ENCODE results near the gene OGFRL1. TPM values are rescaled to one million over a fixed set of nuclear protein-coding genes. Genes with fewer than 3 reads are reported as not detected.
A peak's percentile ranks its signal among the peaks of the same experiment; 100 is the strongest.

Gene OGFRL1
- total RNA-seq, 1 donor from 2014 or later = 12.6 TPM

DNA sequence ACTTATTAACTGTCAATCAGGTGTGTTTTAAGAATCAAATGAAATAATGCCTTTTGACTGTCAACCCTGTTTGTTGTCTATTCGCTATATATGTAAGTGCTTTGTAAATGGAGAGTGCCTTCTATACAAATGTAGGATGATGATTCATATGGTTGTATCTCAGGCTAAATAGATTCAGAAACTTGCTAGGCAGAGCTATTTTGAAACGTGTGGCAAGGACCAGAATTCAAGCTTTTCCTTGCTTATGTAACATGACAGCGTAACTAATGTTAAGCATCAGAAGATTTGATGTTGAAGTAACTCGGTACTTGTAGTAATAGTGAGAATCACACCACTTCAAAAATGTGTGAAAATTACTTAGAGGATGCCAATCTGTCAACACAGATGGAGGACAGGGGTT is 3.4 kb downstream of the OGFRL1 start:
- Mint-ChIP-seq H3K36me3 (ENCODE audit: unreplicated experiment) (peaks cover 7% of the 10 kb centered on the region), H3K9me3 (ENCODE audit: unreplicated experiment) (no peaks in the 10 kb centered on the region), H3K27ac (ENCODE audit: unreplicated experiment) (no peak overlapping the region), H3K4me3 (ENCODE audit: unreplicated experiment) (no peak overlapping the region), H3K27me3 (ENCODE audit: unreplicated experiment) (no peaks in the 10 kb centered on the region), H3K4me1 (ENCODE audit: unreplicated experiment) (peaks cover 63% of the 10 kb centered on the region)
- no peak for DNase-seq (ENCODE audit: extremely low spot score, unreplicated experiment)
- TF ChIP-seq CTCF (IDR thresholded peaks at IDR 0.05) = no peak

- H3K4me3 Mint-ChIP-seq (ENCODE audit: unreplicated experiment) = no peak overlapping the region
- peaks cover 60% of the 10 kb centered on the region for H3K4me1 Mint-ChIP-seq (ENCODE audit: unreplicated experiment)
- no peak for DNase-seq (ENCODE audit: extremely low spot score, unreplicated experiment)
- peaks cover 8% of the 10 kb centered on the region for H3K36me3 Mint-ChIP-seq (ENCODE audit: unreplicated experiment)
- no peak for TF ChIP-seq CTCF (IDR thresholded peaks at IDR 0.05)
- peak overlapping the region; percentile 83 for H3K27ac Mint-ChIP-seq (ENCODE audit: unreplicated experiment)
- no peaks in the 10 kb centered on the region for H3K9me3 Mint-ChIP-seq (ENCODE audit: unreplicated experiment)
- H3K27me3 Mint-ChIP-seq (ENCODE audit: unreplicated experiment) = no peaks in the 10 kb centered on the region
Observed at GRCh38 chr6:71294121-71294523, 5.5 kb downstream of the OGFRL1 start.

DNA sequence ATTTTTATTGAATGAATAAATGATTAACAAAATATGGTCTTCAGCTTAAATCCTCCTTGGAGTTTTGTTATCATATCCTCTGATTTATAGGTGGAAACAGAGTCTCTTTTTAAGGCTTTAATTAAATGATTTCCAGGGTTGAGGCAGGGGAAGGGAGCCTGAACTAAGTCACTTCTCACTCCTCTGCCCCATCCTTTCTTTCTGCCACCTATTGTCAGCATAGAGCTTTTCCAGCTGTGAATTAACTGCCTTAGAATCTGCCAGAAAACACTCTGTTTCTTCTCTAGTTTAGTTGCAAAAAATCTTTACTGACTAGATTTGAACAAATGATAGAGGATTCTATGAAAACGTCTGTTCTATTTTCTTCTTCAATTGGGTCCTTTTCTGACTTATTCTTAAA is 9.8 kb downstream of the OGFRL1 start:
- no peaks in the 10 kb centered on the region for H3K27me3 Mint-ChIP-seq (ENCODE audit: unreplicated experiment)
- H3K36me3 Mint-ChIP-seq (ENCODE audit: unreplicated experiment) = peaks cover 24% of the 10 kb centered on the region
- no peak overlapping the region for H3K4me3 Mint-ChIP-seq (ENCODE audit: unreplicated experiment)
- TF ChIP-seq CTCF (IDR thresholded peaks at IDR 0.05) = no peak
- H3K27ac Mint-ChIP-seq (ENCODE audit: unreplicated experiment) = peak overlapping the region; percentile 16
- peaks cover 47% of the 10 kb centered on the region for H3K4me1 Mint-ChIP-seq (ENCODE audit: unreplicated experiment)
- no peaks in the 10 kb centered on the region for H3K9me3 Mint-ChIP-seq (ENCODE audit: unreplicated experiment)
- DNase-seq (ENCODE audit: extremely low spot score, unreplicated experiment) = no peak

DNA sequence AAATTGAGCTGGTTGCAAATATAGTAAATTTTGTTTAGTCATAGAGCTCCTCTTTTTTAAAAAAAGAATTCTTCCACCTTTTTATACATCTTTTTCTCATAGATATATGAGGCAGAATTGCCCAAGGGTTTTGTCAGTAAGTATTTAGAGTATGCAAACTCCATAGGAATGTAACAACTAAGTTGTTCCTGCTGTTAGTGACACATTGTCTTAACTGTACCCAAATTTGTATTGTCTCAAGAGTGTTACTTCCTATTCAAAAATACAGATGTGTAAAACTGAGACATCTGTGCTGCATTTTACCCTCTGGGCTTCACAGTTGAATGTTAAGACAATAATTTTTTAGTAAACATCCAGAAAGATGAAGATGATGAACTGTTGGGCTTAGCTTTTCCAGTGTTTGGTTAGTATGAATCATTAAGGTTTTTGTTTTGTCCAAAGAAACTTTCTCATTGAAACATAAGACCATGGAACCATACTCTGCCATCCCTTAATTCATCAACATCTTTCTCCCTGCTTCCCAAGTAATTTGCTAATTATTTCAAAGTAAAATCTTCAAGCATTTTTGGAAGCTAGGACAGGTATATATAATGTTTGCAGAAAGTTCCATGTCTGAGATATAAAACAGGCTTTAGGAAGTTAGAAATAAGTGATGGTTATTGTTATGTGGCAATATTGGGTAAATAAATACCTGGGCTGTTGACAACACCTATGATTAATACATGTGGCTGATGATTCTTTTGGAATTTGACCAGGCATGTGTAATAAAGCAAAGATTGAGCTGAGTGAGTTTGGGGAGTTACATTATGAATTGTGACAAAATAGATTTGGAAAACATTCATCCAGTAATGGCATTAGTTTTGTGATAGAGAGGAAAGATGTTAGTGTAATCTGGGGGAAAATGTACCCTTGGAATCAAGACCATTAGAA is 11.2 kb downstream of the OGFRL1 start:
- peaks cover 24% of the 10 kb centered on the region for H3K36me3 Mint-ChIP-seq (ENCODE audit: unreplicated experiment)
- DNase-seq (ENCODE audit: extremely low spot score, unreplicated experiment) = no peak
- peaks cover 37% of the 10 kb centered on the region for H3K4me1 Mint-ChIP-seq (ENCODE audit: unreplicated experiment)
- H3K9me3 Mint-ChIP-seq (ENCODE audit: unreplicated experiment) = no peaks in the 10 kb centered on the region
- H3K27me3 Mint-ChIP-seq (ENCODE audit: unreplicated experiment) = no peaks in the 10 kb centered on the region
- TF ChIP-seq CTCF (IDR thresholded peaks at IDR 0.05) = no peak
- H3K4me3 Mint-ChIP-seq (ENCODE audit: unreplicated experiment) = no peak overlapping the region
- H3K27ac Mint-ChIP-seq (ENCODE audit: unreplicated experiment) = peak overlapping the region; percentile 45

GRCh38 chr6:71300561-71301168 is 12.1 kb downstream of the OGFRL1 start:
- Mint-ChIP-seq H3K27me3 (ENCODE audit: unreplicated experiment) (no peaks in the 10 kb centered on the region), H3K27ac (ENCODE audit: unreplicated experiment) (no peak overlapping the region), H3K36me3 (ENCODE audit: unreplicated experiment) (peaks cover 22% of the 10 kb centered on the region), H3K4me1 (ENCODE audit: unreplicated experiment) (peaks cover 28% of the 10 kb centered on the region), H3K9me3 (ENCODE audit: unreplicated experiment) (no peaks in the 10 kb centered on the region), H3K4me3 (ENCODE audit: unreplicated experiment) (no peak overlapping the region)
- TF ChIP-seq CTCF (IDR thresholded peaks at IDR 0.05) = no peak
- DNase-seq (ENCODE audit: extremely low spot score, unreplicated experiment) = no peak
